ENCODE measurements around the gene CYTL1.

- TF ChIP-seq CTCF (IDR thresholded peaks at IDR 0.05) (no peak), EP300 (IDR thresholded peaks at IDR 0.05) (no peak), POLR2A (IDR thresholded peaks at IDR 0.05) (no peak)
These were observed 50.0 kb downstream of the CYTL1 start for GRCh38 chr4:4969298-4969697.
